H1 (cell line): ENCODE data around the gene SNAPIN. TPM values are rescaled to one million over a fixed set of nuclear protein-coding genes. Genes with fewer than 3 reads are reported as not detected.

Experiments used
- CTCF ChIA-PET: fragments of 300-600 bp; sonication (Branson Sonifier 250); formaldehyde crosslinking; loops from one replicate; lab custom pipeline; 2021; ENCODE audit not compliant: partially characterized antibody; lab: Charles Lee
- POLR2A ChIA-PET: fragments of 300-600 bp; sonication (Branson Sonifier 250); formaldehyde crosslinking; loops from one replicate; lab custom pipeline; 2021; ENCODE audit warnings: inconsistent platforms; ENCODE audit not compliant: partially characterized antibody; lab: Charles Lee
- DNase-seq, 2 experiments: peaks; one replicate each; pipeline versions ENCODE4 v3.0.0 to v3.0.0-alpha.2; 2010 to 2022; ENCODE audit warnings: low spot score in 2 of 2, low read depth in 1 of 2, mixed read lengths in 1 of 2
- FAIRE-seq: peaks from 2 replicates; lab custom pipeline; 2011; peaks lifted over from hg19 to GRCh38; lab: Jason Lieb, UNC
- H2AFZ ChIP-seq: 2 replicates; pipeline ENCODE4 v1.8.1; 2012; ENCODE audit warnings: low read length, inconsistent platforms
- H2AK5ac ChIP-seq: 2 replicates; pipeline ENCODE4 v1.6.1; 2013; ENCODE audit warnings: low read depth, low read length
- H2BK120ac ChIP-seq: replicated peaks from 2 replicates; pipeline ENCODE3; 2013; ENCODE audit warnings: low read depth, low read length, inconsistent platforms
- H2BK12ac ChIP-seq: 2 replicates; pipeline ENCODE4 v1.6.1; 2013; ENCODE audit warnings: low read depth, low read length
- H2BK15ac ChIP-seq: 2 replicates; pipeline ENCODE4 v1.6.1; 2013; ENCODE audit warnings: low read length
- H2BK20ac ChIP-seq: 2 replicates; pipeline ENCODE4 v1.6.1; 2013; ENCODE audit warnings: low read length
- H2BK5ac ChIP-seq: 2 replicates; pipeline ENCODE4 v1.6.1; 2013; ENCODE audit warnings: low read depth, low read length
- H3K14ac ChIP-seq: 2 replicates; pipeline ENCODE4 v1.6.1; 2013; ENCODE audit warnings: inconsistent platforms; ENCODE audit not compliant: insufficient read length
- H3K18ac ChIP-seq: 2 replicates; pipeline ENCODE4 v1.6.1; 2013; ENCODE audit warnings: low read length; ENCODE audit errors: extremely low read depth
- H3K23ac ChIP-seq: 2 replicates; pipeline ENCODE4 v1.6.1; 2013; ENCODE audit warnings: inconsistent platforms; ENCODE audit not compliant: insufficient read length
- H3K23me2 ChIP-seq: 2 replicates; pipeline ENCODE4 v1.6.1; 2013; ENCODE audit warnings: low read depth, low read length
- H3K27ac ChIP-seq: 2 replicates; pipeline ENCODE4 v1.6.1; 2011; ENCODE audit warnings: low read depth, low read length, inconsistent platforms
- H3K27me3 ChIP-seq, 4 experiments: replicated peaks in 1 of 4; 1 replicate in 1 of 4; 2 replicates in 3 of 4; pipeline versions ENCODE4 v1.6.1 to v1.8.1; 2011 to 2013; ENCODE audit warnings: low read length in 3 of 4, mild to moderate bottlenecking in 3 of 4, inconsistent platforms in 2 of 4, mixed read lengths in 2 of 4, moderate library complexity in 1 of 4; ENCODE audit not compliant: control insufficient read depth in 3 of 4, insufficient read depth in 3 of 4; ENCODE audit errors: extremely low read depth in 1 of 4
- H3K36me3 ChIP-seq, 4 experiments: 2 replicates each; pipeline versions ENCODE4 v1.6.1 to v1.8.1; 2011 to 2013; ENCODE audit warnings: mild to moderate bottlenecking in 4 of 4, low read length in 3 of 4, moderate library complexity in 2 of 4, control low read depth in 1 of 4, inconsistent platforms in 1 of 4; ENCODE audit not compliant: insufficient read depth in 4 of 4, control insufficient read depth in 2 of 4
- H3K4ac ChIP-seq: replicated peaks from 2 replicates; pipeline ENCODE3; 2013; ENCODE audit warnings: low read length, low read depth, mixed read lengths, inconsistent platforms; ENCODE audit not compliant: insufficient read length
- H3K4me1 ChIP-seq, 4 experiments: replicated peaks in 1 of 4; 1 replicate in 1 of 4; 2 replicates in 3 of 4; pipeline versions ENCODE4 v1.6.1 to v1.8.1; 2011 to 2013; ENCODE audit warnings: low read length in 3 of 4, inconsistent platforms in 2 of 4, mixed read lengths in 1 of 4; ENCODE audit not compliant: insufficient read depth in 4 of 4, control insufficient read depth in 3 of 4
- H3K4me2 ChIP-seq, 2 experiments: 2 replicates each; pipeline versions ENCODE4 v1.6.1 to v1.8.1; 2011 to 2013; ENCODE audit warnings: low read depth in 2 of 2, low read length in 2 of 2, control low read depth in 1 of 2, inconsistent platforms in 1 of 2, mild to moderate bottlenecking in 1 of 2; ENCODE audit not compliant: insufficient read depth in 1 of 2
- H3K4me3 ChIP-seq, 4 experiments: fragments of 200-600, 300-600 bp in 1 of 4; sonication (generic), shearing (Covaris generic), sonication (Bioruptor Twin) in 1 of 4; 2 replicates each; pipeline versions ENCODE4 v1.5.1 to v1.8.1; 2011 to 2016; ENCODE audit warnings: low read length in 4 of 4, low read depth in 3 of 4, control low read depth in 2 of 4, inconsistent platforms in 2 of 4, mild to moderate bottlenecking in 2 of 4, mixed read lengths in 1 of 4, moderate library complexity in 1 of 4; ENCODE audit not compliant: insufficient read depth in 2 of 4; ENCODE audit errors: extremely low read depth in 1 of 4
- H3K56ac ChIP-seq: replicated peaks from 2 replicates; pipeline ENCODE3; 2013; ENCODE audit warnings: low read depth, mild to moderate bottlenecking, mixed read lengths, low read length, inconsistent platforms; ENCODE audit not compliant: insufficient read length
- H3K79me1 ChIP-seq: 2 replicates; pipeline ENCODE4 v1.6.1; 2013; ENCODE audit warnings: low read depth, low read length, control low read depth
- H3K79me2 ChIP-seq, 2 experiments: 2 replicates each; pipeline versions ENCODE4 v1.6.1 to v1.8.1; 2012 to 2013; ENCODE audit warnings: low read length in 2 of 2, mild to moderate bottlenecking in 2 of 2, inconsistent platforms in 1 of 2; ENCODE audit not compliant: insufficient read depth in 2 of 2, control insufficient read depth in 1 of 2
- H3K9ac ChIP-seq, 4 experiments: replicated peaks in 1 of 4; 1 replicate in 1 of 4; 2 replicates in 3 of 4; pipeline versions ENCODE4 v1.6.1 to v1.8.1; 2011 to 2013; ENCODE audit warnings: low read depth in 3 of 4, low read length in 3 of 4, control low read depth in 2 of 4, mild to moderate bottlenecking in 2 of 4, moderate library complexity in 2 of 4, inconsistent platforms in 1 of 4; ENCODE audit errors: extremely low read depth in 1 of 4
- H3K9me3 ChIP-seq, 2 experiments: 2 replicates each; pipeline versions ENCODE4 v1.6.1 to v1.8.1; 2012 to 2013; ENCODE audit warnings: mild to moderate bottlenecking in 2 of 2, moderate library complexity in 2 of 2, control low read depth in 1 of 2, inconsistent platforms in 1 of 2, low read depth in 1 of 2, low read length in 1 of 2, mixed read lengths in 1 of 2; ENCODE audit not compliant: insufficient read depth in 2 of 2
- H4K20me1 ChIP-seq, 2 experiments: replicated peaks in 1 of 2; 2 replicates each; pipeline versions ENCODE3 to v1.8.1; 2011 to 2013; ENCODE audit warnings: inconsistent platforms in 2 of 2, low read length in 2 of 2, mild to moderate bottlenecking in 1 of 2; ENCODE audit not compliant: insufficient read depth in 2 of 2, control insufficient read depth in 1 of 2
- H4K5ac ChIP-seq: 2 replicates; pipeline ENCODE4 v1.6.1; 2013; ENCODE audit warnings: low read length, low read depth, mixed read lengths, inconsistent platforms; ENCODE audit not compliant: insufficient read length
- H4K8ac ChIP-seq: 2 replicates; pipeline ENCODE4 v1.8.0; 2013; ENCODE audit warnings: mild to moderate bottlenecking, moderate library complexity, low read length, inconsistent platforms; ENCODE audit not compliant: insufficient read depth; ENCODE audit errors: extremely low read depth
- H4K91ac ChIP-seq: replicated peaks from 2 replicates; pipeline ENCODE3; 2013; ENCODE audit warnings: low read length, mixed read lengths, inconsistent platforms; ENCODE audit not compliant: insufficient read length
- CHD2 ChIP-seq: IDR thresholded peaks from 2 replicates; pipeline ENCODE4 v1.6.1; 2012; ENCODE audit warnings: low read length, improper control_type of control experiment
- EGR1 ChIP-seq: IDR thresholded peaks from 2 replicates; pipeline ENCODE4 v1.6.1; 2011; ENCODE audit warnings: low read depth, low read length, borderline replicate concordance
- FOSL1 ChIP-seq: IDR thresholded peaks from 2 replicates; pipeline ENCODE4 v1.6.1; 2011; ENCODE audit warnings: mild to moderate bottlenecking, low read depth, low read length, moderate library complexity; ENCODE audit not compliant: insufficient read depth
- GABPA ChIP-seq: IDR thresholded peaks from 2 replicates; pipeline ENCODE4 v1.6.1; 2011; ENCODE audit warnings: mild to moderate bottlenecking, low read length, moderate library complexity, borderline replicate concordance; ENCODE audit not compliant: insufficient read depth
- HDAC6 ChIP-seq: IDR thresholded peaks from one replicate; pipeline ENCODE4 v1.7.1; 2012; ENCODE audit warnings: low read depth, mild to moderate bottlenecking, inconsistent platforms, low read length, moderate library complexity
- NRF1 ChIP-seq: IDR thresholded peaks from 2 replicates; pipeline ENCODE4 v1.6.1; 2011; ENCODE audit warnings: mild to moderate bottlenecking, low read depth, low read length, improper control_type of control experiment
- PHF8 ChIP-seq: fragments of 200-600 bp; sonication (generic); conservative IDR thresholded peaks from 2 replicates; pipeline ENCODE4 v1.7.1; 2012; ENCODE audit warnings: low read depth, mild to moderate bottlenecking, inconsistent platforms, low read length, moderate library complexity
- RBBP5 ChIP-seq: IDR thresholded peaks from 2 replicates; pipeline ENCODE4 v1.7.1; 2012; ENCODE audit warnings: low read depth, mild to moderate bottlenecking, inconsistent platforms, low read length, moderate library complexity, borderline replicate concordance
- SIX5 ChIP-seq: IDR thresholded peaks from 2 replicates; pipeline ENCODE4 v1.6.1; 2011; ENCODE audit warnings: mild to moderate bottlenecking, low read depth, low read length
- SUZ12 ChIP-seq: fragments of 200-600 bp; sonication (generic); IDR thresholded peaks from 2 replicates; pipeline ENCODE4 v1.6.1; 2012; ENCODE audit warnings: mild to moderate bottlenecking, inconsistent platforms, low read length, moderate library complexity, mixed read lengths
- WGBS, 2 experiments: shearing (Covaris generic) in 1 of 2; methylation state at CpG; one replicate each; pipeline versions ENCODE4 v1.1.6 to v1.1.7; 2013 to 2015; ENCODE audit warnings: low lambda C conversion rate in 2 of 2, mixed read lengths in 2 of 2, inconsistent platforms in 1 of 2, low coverage in 1 of 2, missing lambda C conversion rate in 1 of 2; ENCODE audit not compliant: insufficient replicate concordance in 2 of 2, insufficient coverage in 1 of 2, insufficient read length in 1 of 2; ENCODE audit errors: extremely low coverage in 1 of 2, missing lambda C conversion rate in 1 of 2; 5-methylcytosine and 5-hydroxymethylcytosine counted together
- polyA plus RNA-seq, 7 experiments: library from polyadenylated mRNA; depleted of rRNA in 3 of 7; stranded (reverse) in 5 of 7; unstranded in 2 of 7; fragments of >200 nt in 5 of 7; fragments of 200-250 nt in 2 of 7; gene quantifications; 1 replicate in 5 of 7; 2 replicates in 1 of 7; 4 replicates in 1 of 7; pipeline versions ENCODE4 v1.2.1 to v1.2.3, GENCODE V29; 2011 to 2013; ENCODE audit warnings: missing spikeins in 2 of 7, mixed read lengths in 2 of 7
- total RNA-seq: library from RNA; stranded (reverse); fragmentation: NEBNext Ultra II Directional; extraction: Animal tissue kit (Norgen Biotek cat#: 25700); gene quantifications from 2 replicates; pipeline ENCODE4 v1.2.1, GENCODE V29; 2021
- TF ChIP-seq, protein P1 (sequence below), 3 experiments: IDR thresholded peaks; 1 replicate in 2 of 3; 2 replicates in 1 of 3; pipeline versions ENCODE4 v1.5.1 to v1.6.1; 2011; ENCODE audit warnings: low read length in 3 of 3, mild to moderate bottlenecking in 3 of 3, inconsistent platforms in 2 of 3, low read depth in 1 of 3, moderate library complexity in 1 of 3; ENCODE audit not compliant: insufficient read depth in 1 of 3; ENCODE audit errors: control extremely low read depth in 1 of 3

Gene SNAPIN
- total and polyA plus RNA-seq, 2 of the 8 experiments (the other 6 are each of a cell fraction or from before 2014, with no cell fraction given) = 25.7 to 31.1 TPM

DNA sequence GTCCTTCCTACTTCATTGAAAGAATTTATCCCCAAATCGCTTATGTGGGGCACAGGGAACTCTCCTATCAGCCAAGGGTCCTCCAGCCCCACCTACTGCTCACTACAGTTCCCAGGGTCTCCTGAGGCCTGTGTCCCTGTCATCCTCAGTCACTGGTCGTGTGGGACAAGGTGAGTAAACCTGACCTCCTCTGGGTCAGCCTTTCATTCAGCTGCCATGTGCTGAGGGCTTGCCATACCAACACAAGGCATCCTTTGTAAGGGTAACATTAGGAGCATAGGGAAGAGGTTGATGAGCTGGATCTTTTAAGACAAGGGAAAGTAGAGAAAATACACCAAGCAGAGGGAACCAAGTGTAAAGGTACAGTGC lies 11.2 kb upstream of the SNAPIN start:
- H3K4ac ChIP-seq = no peak overlapping the region
- H4K91ac ChIP-seq = no peak overlapping the region
- H3K4me1 ChIP-seq = peaks cover 0 to 3% (median 0%) of the 10 kb centered on the region in 4 experiments; a peak in 1 of 7 replicates
- no peak overlapping the region for H3K14ac ChIP-seq
- CTCF ChIA-PET = interaction anchor here (0.8 to 3.1 kb wide), 11 partner anchors 9 to 152 kb away, joined by 3 to 13 read pairs (median 5); partner anchors contain the start of genes CHTOP, S100A1, S100A13 and S100A6
- no peak overlapping the region for H3K23ac ChIP-seq
- DNase-seq = no peak
- H3K23me2 ChIP-seq = no peaks in the 10 kb centered on the region
- H3K27ac ChIP-seq = no peak overlapping the region
- H3K79me2 ChIP-seq = no peaks in the 10 kb centered on the region
- H3K4me3 ChIP-seq = no peak overlapping the region
- peak overlapping the region; percentile 0; the same call in 1 of the 2 replicates for H4K8ac ChIP-seq
- H3K36me3 ChIP-seq = peaks cover 23 to 38% (median 35%) of the 10 kb centered on the region in 4 experiments
- H3K56ac ChIP-seq = no peak overlapping the region
- H3K9me3 ChIP-seq = no peaks in the 10 kb centered on the region
- no peak overlapping the region for H2BK20ac ChIP-seq
- no peak overlapping the region for H2BK15ac ChIP-seq
- no peaks in the 10 kb centered on the region for H3K79me1 ChIP-seq
- no peak overlapping the region for H2BK12ac ChIP-seq
- no peaks in the 10 kb centered on the region for H3K27me3 ChIP-seq
- WGBS, 2 experiments = 65% methylated on average over 2 of the region's 2 CpGs; no CpG with 5 or more reads in 1 of the 2 experiments
- no peak overlapping the region for H3K4me2 ChIP-seq
- H4K5ac ChIP-seq = no peak overlapping the region
- H2BK120ac ChIP-seq = no peak overlapping the region
- POLR2A ChIA-PET = interaction anchor here (0.9 to 16.2 kb wide), 12 partner anchors 11 to 330 kb away, joined by 3 to 343 read pairs (median 4); partner anchors contain the start of genes CHTOP, ILF2, JTB and S100A1
- no peak overlapping the region for H3K9ac ChIP-seq
- no peak for FAIRE-seq
- peaks cover 3% of the 10 kb centered on the region in 2 experiments for H4K20me1 ChIP-seq
- no peak overlapping the region for H2AFZ ChIP-seq
- no peak overlapping the region for H2BK5ac ChIP-seq
- no peak overlapping the region for H2AK5ac ChIP-seq
- no peak overlapping the region for H3K18ac ChIP-seq
- TF ChIP-seq CHD2 = no peak
- no peak for TF ChIP-seq RBBP5
- no peak for TF ChIP-seq GABPA
- no peak for TF ChIP-seq SUZ12
- TF ChIP-seq NRF1 = no peak
- no peak for TF ChIP-seq EGR1
- TF ChIP-seq PHF8 = no peak
- TF ChIP-seq SIX5 = no peak
- TF ChIP-seq HDAC6 = no peak
- TF ChIP-seq, protein P1, sequence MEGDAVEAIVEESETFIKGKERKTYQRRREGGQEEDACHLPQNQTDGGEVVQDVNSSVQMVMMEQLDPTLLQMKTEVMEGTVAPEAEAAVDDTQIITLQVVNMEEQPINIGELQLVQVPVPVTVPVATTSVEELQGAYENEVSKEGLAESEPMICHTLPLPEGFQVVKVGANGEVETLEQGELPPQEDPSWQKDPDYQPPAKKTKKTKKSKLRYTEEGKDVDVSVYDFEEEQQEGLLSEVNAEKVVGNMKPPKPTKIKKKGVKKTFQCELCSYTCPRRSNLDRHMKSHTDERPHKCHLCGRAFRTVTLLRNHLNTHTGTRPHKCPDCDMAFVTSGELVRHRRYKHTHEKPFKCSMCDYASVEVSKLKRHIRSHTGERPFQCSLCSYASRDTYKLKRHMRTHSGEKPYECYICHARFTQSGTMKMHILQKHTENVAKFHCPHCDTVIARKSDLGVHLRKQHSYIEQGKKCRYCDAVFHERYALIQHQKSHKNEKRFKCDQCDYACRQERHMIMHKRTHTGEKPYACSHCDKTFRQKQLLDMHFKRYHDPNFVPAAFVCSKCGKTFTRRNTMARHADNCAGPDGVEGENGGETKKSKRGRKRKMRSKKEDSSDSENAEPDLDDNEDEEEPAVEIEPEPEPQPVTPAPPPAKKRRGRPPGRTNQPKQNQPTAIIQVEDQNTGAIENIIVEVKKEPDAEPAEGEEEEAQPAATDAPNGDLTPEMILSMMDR (IDR thresholded peaks at IDR 0.05; ENCODE audit: control extremely low read depth in 1 of 3, insufficient read depth in 1 of 3, low read depth in 1 of 3, low read length in 3 of 3) = peak; percentile 8 to 19 (median 13); a peak in 3 of 4 replicates
- TF ChIP-seq FOSL1 = no peak
